Adipose tissue (tissue), 3 donors: ENCODE data around the gene ADK. TPM values are rescaled to one million over a fixed set of nuclear protein-coding genes. Genes with fewer than 3 reads are reported as not detected.

Experiments
- H3K27ac ChIP-seq: one replicate; pipeline ENCODE4 v1.5.1; 2013; ENCODE audit warnings: low read depth, low read length
- WGBS, 3 donors: extraction: QIAGEN DNeasy Blood & Tissue Kit; methylation state at CpG; one replicate each; pipeline ENCODE4 v1.1.7; 2013; 5-methylcytosine and 5-hydroxymethylcytosine counted together
- polyA plus RNA-seq, 3 donors: library from polyadenylated mRNA; stranded (reverse); fragments of 200-250 nt; gene quantifications; one replicate each; pipeline ENCODE4 v1.2.3, GENCODE V29; 2013
- donor health status: healthy with polysubstance abuse.
- donor health status: Bipolar disorder and iron deficiency.
- donor health status: healthy.

The ADK gene
- polyA plus RNA-seq, 3 donors: 10.9 to 28.3 (median 17.9) TPM

DNA sequence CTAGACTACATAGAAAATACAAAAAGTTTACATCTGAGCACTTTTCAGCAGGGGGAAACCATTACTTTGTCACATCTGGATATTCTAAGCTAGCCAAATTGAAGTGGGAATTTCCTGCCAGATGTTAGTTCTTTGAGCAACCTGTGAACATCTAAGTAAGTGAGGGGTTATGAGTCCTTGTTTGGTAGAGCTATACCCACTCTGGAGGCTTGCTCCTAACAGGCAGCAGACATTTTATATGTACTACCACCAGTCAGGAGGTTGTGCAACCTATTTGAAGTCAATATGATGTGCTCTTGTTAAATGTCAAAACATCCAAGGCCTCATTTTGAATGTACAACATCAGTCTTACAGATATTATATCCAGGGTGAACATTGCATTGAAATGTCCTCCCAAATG lies 532.0 kb downstream of the ADK start:
- H3K27ac ChIP-seq: no peak overlapping the region

DNA sequence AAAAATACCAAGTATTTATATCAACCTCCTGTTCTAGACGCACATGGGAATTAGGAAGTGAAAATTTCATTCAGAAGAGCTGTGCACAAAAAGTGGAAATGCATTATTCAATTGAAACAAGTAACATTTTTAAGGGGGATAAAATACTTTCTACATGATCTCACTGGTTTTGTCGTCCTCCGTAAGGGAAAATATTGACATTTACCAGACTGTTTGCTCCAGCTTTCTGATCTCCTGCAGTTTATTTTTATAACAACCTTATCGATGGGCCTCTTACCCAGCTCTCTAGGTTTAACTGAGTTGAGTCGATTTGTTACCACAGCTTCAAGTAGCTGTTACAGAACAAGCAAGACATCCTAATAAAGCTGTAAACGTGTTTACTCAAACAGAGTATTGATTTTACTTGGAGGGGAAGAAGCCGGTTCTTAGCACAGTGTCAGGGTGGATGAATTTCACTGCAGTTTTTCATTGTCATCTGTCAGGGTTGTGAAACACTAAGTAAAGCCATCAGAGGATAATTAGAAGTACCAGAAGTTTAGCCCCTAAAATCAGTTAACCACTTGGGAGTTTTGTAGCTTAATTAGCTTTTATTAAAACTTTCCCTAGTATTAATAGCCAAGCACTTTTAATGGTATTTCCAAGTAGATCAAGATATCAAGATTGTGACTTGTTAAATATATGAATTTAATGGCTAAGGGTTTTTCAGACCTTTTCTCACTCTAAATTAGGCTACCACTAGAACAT lies 532.8 kb downstream of the ADK start:
- WGBS, 3 donors: 11 to 60% (median 54%) methylated on average over 7 of the region's 7 CpGs
- H3K27ac ChIP-seq: no peak overlapping the region

DNA sequence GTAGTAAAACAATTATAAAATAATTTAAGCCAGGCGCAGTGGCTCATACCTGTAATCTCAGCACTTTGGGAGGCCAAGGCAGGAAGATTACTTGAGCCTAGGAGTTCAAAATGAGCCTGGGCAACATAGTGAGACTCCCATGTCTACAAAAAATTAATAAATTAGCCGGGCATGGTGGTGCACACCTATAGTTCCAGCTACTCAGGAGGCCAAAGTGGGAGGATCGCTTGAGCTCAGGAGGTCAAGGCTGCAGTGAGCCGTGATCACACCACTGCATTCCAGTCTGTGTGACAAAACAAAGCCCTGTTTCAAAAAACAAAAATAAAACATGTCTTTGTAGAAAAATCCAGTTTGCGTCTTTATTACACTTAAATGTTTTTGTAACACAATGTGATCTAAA lies 533.4 kb downstream of the ADK start:
- H3K27ac ChIP-seq: no peak overlapping the region
- 79 to 90% (median 81%) methylated on average over 5 of the region's 5 CpGs for WGBS, 3 donors

DNA sequence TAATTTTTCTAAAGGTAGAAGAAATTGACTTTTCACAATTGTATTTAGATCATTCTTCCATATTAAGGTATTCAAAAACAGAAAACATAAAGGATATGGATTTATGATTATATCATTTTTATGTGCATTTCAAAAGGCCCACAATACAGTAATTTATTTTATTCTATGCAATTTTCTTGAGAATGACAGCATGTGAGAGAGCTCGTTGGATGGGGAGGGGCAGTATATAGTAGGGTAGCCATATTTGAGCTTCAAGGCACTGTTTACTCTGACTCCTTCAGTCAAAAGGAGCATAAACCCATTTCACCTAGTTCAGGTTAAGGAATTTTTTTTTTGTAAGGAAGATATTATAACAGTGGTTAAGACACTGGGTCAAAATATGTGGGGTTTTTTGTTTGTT lies 534.5 kb downstream of the ADK start:
- H3K27ac ChIP-seq: no peak overlapping the region
- 94 to 97% (median 95%) methylated on average over 1 of the region's 1 CpG for WGBS, 3 donors

DNA sequence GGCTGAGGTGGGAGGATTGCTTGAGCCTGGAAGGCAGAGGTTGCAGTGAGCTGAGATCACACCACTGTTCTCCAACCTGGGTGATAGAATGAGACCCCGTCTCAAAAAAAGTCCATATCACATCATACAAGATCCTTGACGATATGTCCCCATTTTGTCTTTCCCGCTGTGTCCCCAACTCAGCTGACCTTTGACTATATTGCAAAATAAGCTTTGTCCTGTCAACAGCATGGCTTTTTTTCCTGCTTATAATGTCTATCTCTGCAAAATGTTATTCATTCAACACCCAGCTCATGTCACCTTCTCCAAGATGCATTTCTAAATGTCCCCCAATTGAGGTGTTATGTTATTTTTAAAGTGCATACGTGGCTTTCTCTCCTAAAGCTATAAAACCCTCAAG lies 539.4 kb downstream of the ADK start:
- 95 to 98% (median 98%) methylated on average over 4 of the region's 4 CpGs for WGBS, 3 donors
- H3K27ac ChIP-seq: no peak overlapping the region

DNA sequence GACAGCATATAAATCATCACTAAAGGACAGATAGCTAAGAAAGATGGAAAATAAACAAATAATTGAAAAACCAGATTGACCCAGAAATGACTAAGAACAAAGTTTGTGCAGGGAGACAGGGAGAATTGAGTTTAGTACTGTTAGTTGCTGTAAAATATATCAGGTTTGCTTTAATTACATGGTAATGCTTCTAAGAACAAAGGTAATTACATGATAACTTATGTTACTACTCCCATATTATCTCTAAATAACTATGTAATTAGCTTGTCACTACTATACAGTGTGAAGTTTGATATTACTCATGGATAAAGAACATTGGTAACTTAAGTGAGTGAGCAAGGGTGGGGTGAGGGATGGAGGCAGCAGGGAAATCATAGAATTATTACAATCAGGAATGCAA lies 540.1 kb downstream of the ADK start:
- H3K27ac ChIP-seq: no peak overlapping the region

DNA sequence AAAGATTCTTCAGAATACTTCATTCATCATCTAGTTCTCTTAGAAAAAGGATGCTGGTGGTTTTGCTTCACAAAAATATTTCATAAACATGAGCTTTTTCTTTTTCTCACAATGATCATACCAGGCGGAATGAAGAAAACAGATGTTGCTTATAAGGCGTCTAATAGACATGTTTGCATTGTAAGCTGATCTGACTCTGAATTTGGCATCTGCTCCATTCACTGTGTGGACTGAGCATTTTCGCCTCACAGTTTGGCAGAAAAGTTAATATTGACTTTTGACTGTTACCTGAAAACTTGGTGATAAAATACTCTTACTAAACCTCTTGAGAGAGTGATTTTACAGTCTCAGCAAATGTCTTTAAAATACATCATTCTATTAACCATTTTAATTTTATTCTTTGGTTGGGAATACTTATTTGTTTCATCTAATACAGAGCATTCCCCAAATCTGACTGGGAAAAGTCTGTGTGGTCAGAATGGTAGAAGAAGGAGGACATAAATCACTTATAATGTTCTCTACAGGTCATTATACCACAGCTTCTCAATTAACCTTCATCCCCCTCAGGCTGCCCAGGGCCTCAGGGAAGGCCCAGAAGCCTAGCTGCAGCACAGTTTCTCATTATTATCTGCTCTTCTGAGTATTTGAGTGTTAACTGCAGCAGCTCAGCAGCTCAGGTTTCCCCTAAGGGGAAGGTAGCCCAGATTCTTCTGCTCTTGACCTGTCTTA lies 553.8 kb downstream of the ADK start:
- WGBS, 3 donors: 22 to 82% (median 81%) methylated on average over 3 of the region's 3 CpGs
- H3K27ac ChIP-seq: no peak overlapping the region

DNA sequence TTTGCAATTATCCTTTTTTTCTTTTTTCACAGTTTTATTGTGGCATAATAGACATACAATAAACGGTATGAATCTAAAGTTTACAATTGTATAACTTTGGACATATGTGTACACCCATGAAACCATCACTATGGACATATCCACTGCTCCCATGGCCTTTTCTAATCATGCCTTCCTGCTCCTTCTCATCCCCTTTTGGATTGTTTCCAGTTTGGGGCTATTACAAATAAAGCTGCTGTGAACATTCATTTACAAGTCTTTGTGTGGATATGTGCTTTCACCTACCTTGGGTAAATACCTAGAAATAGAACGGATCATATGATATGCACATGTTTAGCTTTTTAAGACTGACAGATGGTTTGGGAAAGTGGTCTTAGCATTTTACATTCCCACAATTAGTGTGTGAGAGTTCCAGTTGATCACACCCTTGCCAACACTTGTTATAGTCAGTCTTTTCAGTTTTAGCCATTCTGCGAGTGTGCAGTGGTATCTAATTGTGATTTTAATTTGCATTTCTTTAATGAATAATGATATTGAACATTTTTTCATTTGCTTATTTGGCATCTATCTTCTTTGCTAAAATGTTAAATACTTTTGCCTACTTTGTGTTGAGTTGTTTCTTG lies 554.4 kb downstream of the ADK start:
- 60 to 96% (median 90%) methylated on average over 3 of the region's 3 CpGs for WGBS, 3 donors
- H3K27ac ChIP-seq: no peak overlapping the region

DNA sequence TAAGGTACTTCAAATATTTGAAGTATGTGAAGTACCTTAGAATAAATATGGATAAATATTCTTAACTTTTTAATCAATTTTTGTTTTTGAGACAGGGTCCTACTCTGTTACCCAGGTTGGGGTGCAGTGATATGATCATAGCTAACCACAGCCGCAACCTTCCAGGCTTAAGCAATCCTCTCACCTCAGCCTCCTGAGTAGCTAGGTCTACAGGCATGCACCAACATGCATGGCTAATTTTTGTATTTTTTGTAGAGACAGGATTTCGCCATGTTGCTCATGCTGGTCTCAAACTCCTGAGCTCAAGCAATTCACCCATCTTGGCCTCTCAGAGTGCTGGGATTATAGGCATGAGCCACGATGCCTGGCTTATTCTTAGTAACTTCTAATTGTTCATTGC lies 555.9 kb downstream of the ADK start:
- no peak overlapping the region for H3K27ac ChIP-seq
- 97 to 100% (median 98%) methylated on average over 3 of the region's 3 CpGs for WGBS, 3 donors

DNA sequence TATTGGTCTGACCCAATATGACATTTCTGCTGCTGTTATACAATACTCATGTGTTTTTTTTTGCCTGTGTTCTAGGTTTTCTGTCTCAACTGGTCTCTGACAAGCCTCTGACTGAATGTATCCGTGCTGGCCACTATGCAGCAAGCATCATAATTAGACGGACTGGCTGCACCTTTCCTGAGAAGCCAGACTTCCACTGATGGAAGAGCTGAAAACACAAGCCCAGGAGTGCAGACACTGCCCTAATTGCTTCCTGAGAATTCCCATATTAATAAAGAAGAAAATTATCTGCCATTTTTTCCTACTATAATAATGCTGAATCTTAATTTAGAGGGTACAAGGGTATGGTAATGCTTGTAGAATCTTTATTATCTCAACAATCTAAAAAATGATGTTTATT lies 557.2 kb downstream of the ADK start:
- H3K27ac ChIP-seq: no peak overlapping the region
- 92 to 94% (median 93%) methylated on average over 2 of the region's 2 CpGs for WGBS, 3 donors

DNA sequence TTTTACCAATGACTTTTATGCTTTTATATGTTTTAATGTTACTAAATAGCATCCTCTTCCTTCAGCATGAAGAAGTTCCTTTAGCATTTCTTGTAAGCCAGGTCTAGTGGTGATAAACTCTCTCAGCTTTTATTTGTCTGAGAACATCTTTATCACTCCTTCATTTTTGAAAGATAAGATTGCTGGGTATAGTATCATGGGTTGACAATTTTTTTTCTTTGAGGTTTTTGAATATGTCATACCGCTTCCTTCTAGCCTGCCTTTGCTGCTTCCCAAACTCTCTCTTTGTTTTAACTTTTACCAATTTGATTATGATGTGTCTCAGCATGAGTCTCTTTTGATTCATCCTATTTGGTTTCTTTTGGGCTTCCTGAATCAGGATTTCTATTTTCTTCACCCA lies 567.2 kb downstream of the ADK start:
- H3K27ac ChIP-seq: no peak overlapping the region
- WGBS, 3 donors: 97 to 100% (median 100%) methylated on average over 1 of the region's 1 CpG

DNA sequence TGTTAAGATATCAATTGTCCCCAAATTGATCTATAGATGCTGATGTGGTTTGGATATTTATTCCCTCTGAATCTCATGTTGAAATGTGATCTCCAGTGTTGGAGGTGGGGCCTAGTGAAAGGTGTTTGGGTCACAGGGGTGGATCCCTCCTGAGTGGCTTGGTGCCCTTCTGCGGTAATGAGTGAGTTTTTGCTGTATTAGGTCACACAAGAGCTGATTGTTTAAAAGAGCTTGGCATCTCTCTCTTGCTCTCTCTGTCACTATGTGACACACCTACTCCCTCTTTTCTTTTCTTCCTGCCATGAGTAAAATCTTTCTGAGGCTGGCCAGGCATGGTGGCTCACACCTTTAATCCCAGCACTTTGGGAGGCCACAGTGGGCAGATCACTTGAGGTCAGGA lies 577.2 kb downstream of the ADK start:
- H3K27ac ChIP-seq: no peak overlapping the region
- 88 to 97% (median 93%) methylated on average over 1 of the region's 1 CpG for WGBS, 3 donors

DNA sequence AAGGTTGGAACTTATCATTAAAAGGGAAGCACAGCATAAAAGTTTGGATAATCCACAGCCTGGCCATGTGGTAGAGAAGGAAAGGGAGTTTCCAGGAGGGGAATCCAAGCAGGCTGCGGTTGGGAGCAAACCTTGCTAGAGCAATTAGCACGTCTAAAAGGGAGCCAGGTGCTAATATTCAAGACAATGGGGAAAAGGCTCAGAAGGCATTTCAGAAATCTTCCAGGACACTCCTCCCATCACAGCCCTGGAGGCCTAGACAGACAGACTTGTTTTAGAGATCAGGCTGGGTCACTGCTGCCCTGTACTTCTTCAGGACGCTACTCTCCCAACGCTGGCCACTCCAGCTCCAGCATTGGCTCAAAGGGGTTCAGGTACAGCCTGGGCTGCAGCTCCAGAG lies 579.2 kb downstream of the ADK start:
- WGBS, 3 donors: 59 to 73% (median 67%) methylated on average over 4 of the region's 4 CpGs
- H3K27ac ChIP-seq: no peak overlapping the region

DNA sequence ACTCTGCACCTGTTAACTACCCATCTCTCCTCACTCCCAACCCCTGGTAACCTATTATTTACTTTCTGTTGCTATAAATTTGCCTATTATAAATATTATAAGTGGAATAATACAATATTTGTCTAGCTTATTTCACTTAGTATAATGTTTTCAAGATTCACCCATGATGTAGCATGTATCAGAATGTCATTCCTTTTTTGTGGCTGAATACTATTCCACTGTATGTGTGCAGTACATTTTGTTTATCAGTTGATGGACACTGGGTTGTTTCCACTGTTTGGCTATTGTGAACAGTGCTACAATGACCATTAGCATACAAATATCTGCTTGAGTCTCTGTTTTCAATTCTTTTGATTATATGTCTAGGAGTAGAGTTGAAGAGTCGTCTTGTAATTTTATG lies 582.6 kb downstream of the ADK start:
- H3K27ac ChIP-seq: no peak overlapping the region
- WGBS, 3 donors: 97 to 100% (median 100%) methylated on average over 1 of the region's 1 CpG

DNA sequence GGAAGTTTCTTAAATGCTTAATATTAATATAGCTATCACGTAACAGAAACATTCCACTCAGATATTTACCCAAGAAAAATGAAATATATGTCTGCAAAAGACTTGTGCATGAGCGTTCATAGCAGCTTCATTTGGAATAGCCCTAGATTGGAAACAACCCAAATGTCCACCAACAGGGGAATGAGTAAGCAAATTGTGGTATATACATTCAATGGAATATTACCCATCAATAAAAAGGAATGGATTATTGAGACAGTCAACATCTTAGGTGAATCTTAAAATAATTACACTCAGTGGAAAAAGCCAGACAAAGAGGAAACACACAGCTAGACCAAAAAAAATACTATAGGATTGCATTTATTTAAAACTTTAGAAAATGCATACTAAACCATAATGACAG lies 585.0 kb downstream of the ADK start:
- H3K27ac ChIP-seq: no peak overlapping the region
- WGBS, 3 donors: 79 to 83% (median 80%) methylated on average over 2 of the region's 2 CpGs

DNA sequence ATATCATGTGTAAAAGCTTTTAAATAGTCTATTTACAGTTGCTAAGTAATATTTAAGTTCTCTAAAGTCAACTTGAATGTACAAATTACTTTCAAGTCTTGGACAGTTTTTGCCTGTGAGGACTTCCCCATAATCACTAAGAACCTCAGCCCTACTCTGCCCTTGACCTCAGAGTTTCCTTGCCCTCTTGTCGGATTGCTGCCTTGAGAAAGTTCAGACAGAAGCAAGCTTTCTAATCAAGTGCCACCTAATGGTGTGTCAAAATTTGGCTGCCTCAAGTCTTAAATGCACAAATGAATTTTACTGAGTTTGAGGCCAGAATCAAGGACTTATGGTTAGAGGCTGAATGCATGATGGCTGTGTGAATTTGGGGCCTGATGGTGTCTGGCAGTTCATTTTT lies 587.0 kb downstream of the ADK start:
- 28 to 53% (median 40%) methylated on average over 1 of the region's 1 CpG for WGBS, 3 donors
- H3K27ac ChIP-seq: no peak overlapping the region

DNA sequence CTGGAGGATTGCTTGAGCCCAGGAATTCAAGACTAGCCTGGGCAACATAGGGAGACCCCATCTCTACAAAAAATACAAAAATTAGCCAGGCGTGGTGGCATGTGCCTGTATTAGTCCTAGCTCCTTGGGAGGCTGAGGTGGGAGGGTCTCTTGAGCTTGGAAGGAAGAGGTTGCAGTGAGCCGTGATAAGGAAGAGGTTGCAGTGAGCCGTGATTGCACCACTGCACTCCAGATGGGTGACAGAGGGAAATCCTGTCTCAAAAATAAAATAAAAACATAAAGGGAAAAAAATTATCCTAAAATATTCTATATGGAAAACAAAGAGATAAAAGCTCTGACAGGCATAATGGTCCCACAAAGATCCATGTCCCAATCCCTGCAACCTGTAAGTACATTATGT lies 587.5 kb downstream of the ADK start:
- WGBS, 3 donors: 36 to 84% (median 37%) methylated on average over 3 of the region's 3 CpGs
- no peak overlapping the region for H3K27ac ChIP-seq

DNA sequence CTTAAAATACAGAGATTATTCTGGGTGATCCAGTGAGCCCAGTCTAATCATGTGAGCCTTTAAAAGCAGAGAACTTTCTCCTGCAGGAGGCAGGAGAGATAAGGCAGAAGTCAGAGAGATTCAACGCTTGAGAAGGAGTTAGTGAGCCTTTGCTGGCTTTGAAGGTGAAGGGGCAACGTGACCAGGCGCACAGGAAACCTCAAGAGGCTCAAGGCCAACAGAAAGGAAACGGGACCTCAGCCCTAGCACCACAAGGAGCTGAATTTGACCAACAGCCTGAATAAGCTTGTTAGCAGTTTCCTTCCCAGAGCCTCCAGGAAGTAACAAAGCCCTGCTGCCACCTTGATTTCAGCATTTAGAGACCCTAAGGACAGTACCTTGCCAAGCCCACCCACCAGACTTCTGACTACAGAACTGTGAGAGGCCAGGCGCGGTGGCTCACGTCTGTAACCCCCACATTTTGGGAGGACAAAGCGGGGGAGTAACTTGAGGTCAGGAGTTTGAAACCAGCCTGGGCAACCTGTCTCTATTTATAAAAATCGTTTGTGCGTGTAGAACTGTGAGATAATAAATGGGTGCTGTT lies 588.1 kb downstream of the ADK start:
- no peak overlapping the region for H3K27ac ChIP-seq
- WGBS, 3 donors: 27 to 51% (median 29%) methylated on average over 10 of the region's 10 CpGs

DNA sequence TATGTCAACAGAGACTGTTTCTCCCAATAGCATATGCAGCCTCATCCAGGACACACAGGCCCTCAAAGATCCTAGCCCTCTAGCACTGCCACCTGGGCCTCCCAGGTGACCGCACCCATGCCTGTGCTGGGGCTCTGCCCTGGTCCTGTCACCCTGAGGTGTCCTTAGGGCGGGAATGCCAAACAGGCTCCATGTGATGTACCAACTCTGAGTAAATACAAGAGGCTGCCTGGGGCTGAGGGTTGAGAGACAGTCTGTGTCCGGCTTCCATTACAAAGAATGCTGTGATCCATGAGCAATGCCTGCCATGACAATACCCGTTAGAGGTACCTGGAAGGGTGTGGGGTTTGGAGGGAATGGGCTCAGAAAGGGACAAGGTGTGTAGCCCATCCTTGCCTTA lies 592.4 kb downstream of the ADK start:
- no peak overlapping the region for H3K27ac ChIP-seq
- WGBS, 3 donors: 91 to 99% (median 95%) methylated on average over 4 of the region's 4 CpGs
